Measurements from ENCODE around the gene ABHD2.

DNA sequence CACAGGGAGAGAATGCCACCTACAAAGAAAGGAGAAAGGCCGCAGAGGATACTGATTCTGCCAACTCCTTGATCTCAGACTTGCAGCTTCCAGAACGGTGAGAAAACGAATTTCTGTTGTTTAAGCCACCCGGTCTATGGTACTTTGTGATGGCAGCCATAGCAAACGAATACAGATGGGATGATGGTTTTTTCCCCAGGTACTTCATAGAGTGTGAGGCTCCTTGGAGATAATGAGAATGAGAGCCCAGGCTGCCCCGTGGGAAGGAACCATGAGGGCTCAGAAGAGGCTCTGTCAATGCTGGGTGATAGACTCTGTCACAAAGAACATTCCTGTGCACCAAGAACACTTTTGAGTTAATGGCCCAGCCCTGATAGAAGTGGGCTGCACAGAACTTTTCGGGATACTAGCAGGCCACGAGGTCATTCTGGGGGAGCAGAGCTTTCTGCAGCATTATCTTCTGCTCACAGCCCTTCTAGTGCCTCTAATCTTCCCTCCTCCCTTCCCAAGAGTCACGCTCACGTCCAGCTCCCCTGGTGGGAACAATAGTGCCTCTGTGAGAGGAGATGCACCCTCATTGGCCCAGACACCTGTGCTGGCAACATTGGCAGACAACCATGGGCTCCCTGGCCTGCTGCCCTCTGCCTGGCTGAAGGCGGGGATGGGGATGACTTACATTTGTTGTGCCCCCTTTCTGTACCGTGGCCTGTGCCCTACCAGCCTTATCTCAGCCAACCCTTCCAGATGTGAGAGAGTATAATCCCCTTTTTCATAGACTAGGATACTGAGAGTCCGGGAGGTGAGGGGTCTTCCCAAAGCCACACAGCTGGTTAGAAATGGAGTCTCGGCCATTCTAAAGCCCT lies 138.3 kb downstream of the ABHD2 start:
- no peak for TF ChIP-seq POLR2A (IDR thresholded peaks at IDR 0.05)
- TF ChIP-seq, protein P1, sequence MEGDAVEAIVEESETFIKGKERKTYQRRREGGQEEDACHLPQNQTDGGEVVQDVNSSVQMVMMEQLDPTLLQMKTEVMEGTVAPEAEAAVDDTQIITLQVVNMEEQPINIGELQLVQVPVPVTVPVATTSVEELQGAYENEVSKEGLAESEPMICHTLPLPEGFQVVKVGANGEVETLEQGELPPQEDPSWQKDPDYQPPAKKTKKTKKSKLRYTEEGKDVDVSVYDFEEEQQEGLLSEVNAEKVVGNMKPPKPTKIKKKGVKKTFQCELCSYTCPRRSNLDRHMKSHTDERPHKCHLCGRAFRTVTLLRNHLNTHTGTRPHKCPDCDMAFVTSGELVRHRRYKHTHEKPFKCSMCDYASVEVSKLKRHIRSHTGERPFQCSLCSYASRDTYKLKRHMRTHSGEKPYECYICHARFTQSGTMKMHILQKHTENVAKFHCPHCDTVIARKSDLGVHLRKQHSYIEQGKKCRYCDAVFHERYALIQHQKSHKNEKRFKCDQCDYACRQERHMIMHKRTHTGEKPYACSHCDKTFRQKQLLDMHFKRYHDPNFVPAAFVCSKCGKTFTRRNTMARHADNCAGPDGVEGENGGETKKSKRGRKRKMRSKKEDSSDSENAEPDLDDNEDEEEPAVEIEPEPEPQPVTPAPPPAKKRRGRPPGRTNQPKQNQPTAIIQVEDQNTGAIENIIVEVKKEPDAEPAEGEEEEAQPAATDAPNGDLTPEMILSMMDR (IDR thresholded peaks at IDR 0.05): no peak

Data from adrenal gland (tissue), 5 donors.